Smooth muscle cell (in vitro differentiated cells): ENCODE measurements around the gene ERC2. TPM values are rescaled to one million over a fixed set of nuclear protein-coding genes. Genes with fewer than 3 reads are reported as not detected.

Source experiments
- DNase-seq: peaks from one replicate; lab custom pipeline; 2025; ENCODE audit not compliant: unreplicated experiment; lab: John Stamatoyannopoulos, UW
- H2AFZ ChIP-seq: fragments of 200-600 bp; sonication (generic); 2 replicates; pipeline ENCODE4 v1.6.0; 2016; ENCODE audit warnings: antibody characterized with exemption, low read depth, mild to moderate bottlenecking
- H3F3A ChIP-seq: fragments of 200-600 bp; sonication (generic); 2 replicates; pipeline ENCODE4 v1.6.0; 2017; ENCODE audit warnings: antibody characterized with exemption, low read depth
- H3K27ac ChIP-seq: fragments of 200-600 bp; sonication (generic); 2 replicates; pipeline ENCODE4 v1.5.1; 2016; ENCODE audit warnings: low read depth, mild to moderate bottlenecking
- H3K27me3 ChIP-seq: fragments of 200-600 bp; sonication (generic); 2 replicates; pipeline ENCODE4 v1.6.1; 2016; ENCODE audit warnings: low read depth, mild to moderate bottlenecking
- H3K36me3 ChIP-seq: fragments of 200-600 bp; sonication (generic); 2 replicates; pipeline ENCODE4 v1.5.1; 2016; ENCODE audit warnings: low read depth
- H3K4me1 ChIP-seq: fragments of 200-600 bp; sonication (generic); 2 replicates; pipeline ENCODE4 v1.5.1; 2016; ENCODE audit warnings: low read depth
- H3K4me2 ChIP-seq: fragments of 200-600 bp; sonication (generic); 2 replicates; pipeline ENCODE4 v1.6.0; 2016; ENCODE audit warnings: mild to moderate bottlenecking
- H3K4me3 ChIP-seq: fragments of 200-600 bp; sonication (generic); 2 replicates; pipeline ENCODE4 v1.5.1; 2016; ENCODE audit warnings: mild to moderate bottlenecking
- H3K79me2 ChIP-seq: fragments of 200-600 bp; sonication (generic); 2 replicates; pipeline ENCODE4 v1.6.0; 2016; ENCODE audit warnings: low read depth, mild to moderate bottlenecking
- H3K9ac ChIP-seq: fragments of 200-600 bp; sonication (generic); 2 replicates; pipeline ENCODE4 v1.6.0; 2016; ENCODE audit warnings: low read depth
- H3K9me3 ChIP-seq: fragments of 200-600 bp; sonication (generic); replicated peaks from 2 replicates; pipeline ENCODE4 v1.5.1; 2016; ENCODE audit warnings: low read depth
- H4K20me1 ChIP-seq: fragments of 200-600 bp; sonication (generic); 2 replicates; pipeline ENCODE4 v1.6.0; 2016; ENCODE audit warnings: low read depth
- CTCF ChIP-seq: fragments of 200-600 bp; sonication (generic); IDR thresholded peaks from 2 replicates; pipeline ENCODE4 v1.5.1; 2017; ENCODE audit warnings: borderline replicate concordance, mild to moderate bottlenecking, antibody characterized with exemption; ENCODE audit not compliant: insufficient read depth, poor library complexity, severe bottlenecking
- WGBS: methylation state at CpG from one replicate; pipeline ENCODE4 v1.1.7; 2016; ENCODE audit warnings: low lambda C conversion rate; 5-methylcytosine and 5-hydroxymethylcytosine counted together
- polyA plus RNA-seq: library from polyadenylated mRNA; unstranded; fragments of >200 nt; fragmentation: Nextera tagmentation; extraction: Ambion mirVana; gene quantifications from 2 replicates; pipeline ENCODE4 v1.2.1, GENCODE V29; 2016
- total RNA-seq: library from RNA; depleted of rRNA; stranded (reverse); fragments of >200 nt; gene quantifications from 2 replicates; pipeline ENCODE4 v1.2.3, GENCODE V29; 2014

The ERC2 gene
- total and polyA plus RNA-seq, 2 experiments from 2014 or later = 1.1 TPM; not detected in 1

- Histone ChIP-seq H3K4me1 (peaks cover 17% of the 10 kb centered on the region), H3K27ac (no peak overlapping the region), H3K79me2 (no peaks in the 10 kb centered on the region), H3K27me3 (no peaks in the 10 kb centered on the region), H3K4me3 (no peak overlapping the region), H2AFZ (no peak overlapping the region), H4K20me1 (no peaks in the 10 kb centered on the region), H3F3A (no peaks in the 10 kb centered on the region), H3K36me3 (no peaks in the 10 kb centered on the region), H3K9ac (no peak overlapping the region), H3K9me3 (no peaks in the 10 kb centered on the region), H3K4me2 (no peak overlapping the region)
- TF ChIP-seq CTCF = no peak
- DNase-seq = no peak
- 94% methylated on average over 12 of the region's 12 CpGs for WGBS
Measured at GRCh38 chr3:55543181-55543614, 925.1 kb downstream of the ERC2 start.

GRCh38 chr3:55541456-55541855 lies 926.8 kb downstream of the ERC2 start:
- no peak for DNase-seq

GRCh38 chr3:55541016-55541415 lies 927.3 kb downstream of the ERC2 start:
- no peak for TF ChIP-seq CTCF
- no peak overlapping the region for H3K9ac ChIP-seq
- H3K9me3 ChIP-seq = no peaks in the 10 kb centered on the region
- H3K27ac ChIP-seq = no peak overlapping the region
- H3K4me1 ChIP-seq = peaks cover 9% of the 10 kb centered on the region
- H3K4me2 ChIP-seq = no peak overlapping the region
- no peaks in the 10 kb centered on the region for H4K20me1 ChIP-seq
- H3K27me3 ChIP-seq = no peaks in the 10 kb centered on the region
- no peak overlapping the region for H3K4me3 ChIP-seq
- no peaks in the 10 kb centered on the region for H3F3A ChIP-seq
- H2AFZ ChIP-seq = no peak overlapping the region
- DNase-seq = no peak
- H3K79me2 ChIP-seq = no peaks in the 10 kb centered on the region
- no peaks in the 10 kb centered on the region for H3K36me3 ChIP-seq
- WGBS = 91% methylated on average over 3 of the region's 3 CpGs

More at GRCh38 chr3:55541456-55541855, 926.8 kb downstream of the ERC2 start:
- Histone ChIP-seq H3K9ac (no peak overlapping the region), H2AFZ (no peak overlapping the region), H3F3A (no peaks in the 10 kb centered on the region), H3K4me1 (peaks cover 9% of the 10 kb centered on the region), H3K27me3 (no peaks in the 10 kb centered on the region), H3K27ac (no peak overlapping the region), H3K4me2 (no peak overlapping the region), H3K79me2 (no peaks in the 10 kb centered on the region), H3K36me3 (no peaks in the 10 kb centered on the region), H3K4me3 (no peak overlapping the region), H3K9me3 (no peaks in the 10 kb centered on the region), H4K20me1 (no peaks in the 10 kb centered on the region)
- WGBS = 45% methylated on average over 2 of the region's 2 CpGs
- no peak for TF ChIP-seq CTCF

- H3K79me2 ChIP-seq = no peaks in the 10 kb centered on the region
- H3K4me1 ChIP-seq = peaks cover 9% of the 10 kb centered on the region
- no peaks in the 10 kb centered on the region for H3F3A ChIP-seq
- TF ChIP-seq CTCF = no peak
- H3K9me3 ChIP-seq = no peaks in the 10 kb centered on the region
- H3K36me3 ChIP-seq = no peaks in the 10 kb centered on the region
- no peak overlapping the region for H3K4me2 ChIP-seq
- H3K9ac ChIP-seq = no peak overlapping the region
- H3K4me3 ChIP-seq = no peak overlapping the region
- no peaks in the 10 kb centered on the region for H4K20me1 ChIP-seq
- H3K27ac ChIP-seq = no peak overlapping the region
- WGBS = 64% methylated on average over 5 of the region's 5 CpGs
- H3K27me3 ChIP-seq = no peaks in the 10 kb centered on the region
- no peak for DNase-seq
- H2AFZ ChIP-seq = no peak overlapping the region
Measured at GRCh38 chr3:55540579-55540978, 927.7 kb downstream of the ERC2 start.
